HG03175 (cell line): ENCODE measurements around the gene DGAT2L6.
"Not testable (repeated sequence)": the region's sequence is repeated elsewhere in the genome, so short reads cannot be mapped to it uniquely, and the experiment has no call there.

Experiments used
- ATAC-seq: cut with Tn5 transposase; IDR thresholded peaks from one replicate; pipeline ENCODE4 v1.9.1; 2021; ENCODE audit warnings: mild to moderate bottlenecking, moderate library complexity; ENCODE audit not compliant: unreplicated experiment

Gene DGAT2L6

GRCh38 chrX:70196961-70197720 is 19.9 kb downstream of the DGAT2L6 start:
- ATAC-seq, result peak; percentile 81

- no peak for ATAC-seq
Measured at GRCh38 chrX:70201732-70202131, 24.4 kb downstream of the DGAT2L6 start.

GRCh38 chrX:70208479-70208878 is 31.2 kb downstream of the DGAT2L6 start:
- no peak for ATAC-seq

- not testable (repeated sequence) for ATAC-seq
Measured at GRCh38 chrX:70209570-70209969, 32.3 kb downstream of the DGAT2L6 start.

GRCh38 chrX:70219938-70220764 is 42.9 kb downstream of the DGAT2L6 start:
- no peak for ATAC-seq

GRCh38 chrX:70226048-70226447 is 48.8 kb downstream of the DGAT2L6 start:
- no peak for ATAC-seq

GRCh38 chrX:70226687-70227086 is 49.4 kb downstream of the DGAT2L6 start:
- ATAC-seq, result no peak

GRCh38 chrX:70231666-70232065 is 54.4 kb downstream of the DGAT2L6 start:
- no peak for ATAC-seq

- ATAC-seq, result no peak
Measured at GRCh38 chrX:70234355-70234754, 57.1 kb downstream of the DGAT2L6 start, which contains the start of gene AWAT1. TSS of gene AWAT1 (plus strand) at chrX:70234655. CDS start at chrX:70234696, 41 bp downstream.

- ATAC-seq, result no peak
Measured at GRCh38 chrX:70240751-70241150, 63.5 kb downstream of the DGAT2L6 start.

GRCh38 chrX:70241501-70241900 is 64.2 kb downstream of the DGAT2L6 start:
- ATAC-seq, result no peak

- ATAC-seq, result not testable (repeated sequence)
Measured at GRCh38 chrX:70243601-70244000, 66.3 kb downstream of the DGAT2L6 start.

GRCh38 chrX:70244881-70245280 is 67.6 kb downstream of the DGAT2L6 start:
- ATAC-seq, result no peak

- no peak for ATAC-seq
Measured at GRCh38 chrX:70247252-70247651, 70.0 kb downstream of the DGAT2L6 start.

- no peak for ATAC-seq
Measured at GRCh38 chrX:70252491-70252890, 75.2 kb downstream of the DGAT2L6 start.

- ATAC-seq, result no peak
Measured at GRCh38 chrX:70253377-70254062, 76.2 kb downstream of the DGAT2L6 start.

- no peak for ATAC-seq
Measured at GRCh38 chrX:70254063-70254400, 76.7 kb downstream of the DGAT2L6 start.

- no peak for ATAC-seq
Measured at GRCh38 chrX:70254909-70255308, 77.6 kb downstream of the DGAT2L6 start.
